ENCODE measurements around the gene NRG2. TPM values are rescaled to one million over a fixed set of nuclear protein-coding genes. Genes with fewer than 3 reads are reported as not detected.

The NRG2 gene
- total RNA-seq, 2 donors from 2014 or later: 6.6 to 11.1 TPM

- WGBS: 63% methylated on average over 3 of the region's 3 CpGs
- H3K27me3 ChIP-seq (replicated peaks; ENCODE audit: insufficient read depth): no peaks in the 10 kb centered on the region
- no peak for TF ChIP-seq POLR2A (IDR thresholded peaks at IDR 0.05)
- no peak for TF ChIP-seq CTCF (IDR thresholded peaks at IDR 0.05)
- TF ChIP-seq POLR2AphosphoS5 (IDR thresholded peaks at IDR 0.05): no peak
- no peak for DNase-seq (ENCODE audit: low spot score)
- no peak overlapping the region for H3K4me3 ChIP-seq
- no peaks in the 10 kb centered on the region for H3K9me3 ChIP-seq
- H3K4me1 ChIP-seq (replicated peaks): no peaks in the 10 kb centered on the region
- no peak overlapping the region for H3K27ac ChIP-seq
- no peaks in the 10 kb centered on the region for H3K36me3 ChIP-seq
- intact Hi-C loops (cut with DNase I): no loop called here
Observed at GRCh38 chr5:139831624-139832023, 211.5 kb downstream of the NRG2 start.

GRCh38 chr5:139829471-139829870, 213.6 kb downstream of the NRG2 start:
- no peaks in the 10 kb centered on the region for H3K4me1 ChIP-seq (replicated peaks)
- no peak for DNase-seq (ENCODE audit: low spot score)
- intact Hi-C loops (cut with DNase I): no loop called here
- H3K4me3 ChIP-seq: no peak overlapping the region
- H3K9me3 ChIP-seq: no peaks in the 10 kb centered on the region
- H3K27ac ChIP-seq: no peak overlapping the region
- H3K27me3 ChIP-seq (replicated peaks; ENCODE audit: insufficient read depth): no peaks in the 10 kb centered on the region
- WGBS: 87% methylated on average over 6 of the region's 6 CpGs
- TF ChIP-seq POLR2AphosphoS5 (IDR thresholded peaks at IDR 0.05) (no peak), CTCF (IDR thresholded peaks at IDR 0.05) (no peak), POLR2A (IDR thresholded peaks at IDR 0.05) (no peak)
- H3K36me3 ChIP-seq: no peaks in the 10 kb centered on the region

- WGBS: 70% methylated on average over 8 of the region's 8 CpGs
- Histone ChIP-seq H3K4me1 (replicated peaks) (no peaks in the 10 kb centered on the region), H3K27me3 (replicated peaks; ENCODE audit: insufficient read depth) (no peaks in the 10 kb centered on the region), H3K4me3 (no peak overlapping the region), H3K36me3 (no peaks in the 10 kb centered on the region), H3K27ac (no peak overlapping the region), H3K9me3 (no peaks in the 10 kb centered on the region)
- intact Hi-C loops (cut with DNase I): no loop called here
- no peak for DNase-seq (ENCODE audit: low spot score)
- TF ChIP-seq POLR2A (IDR thresholded peaks at IDR 0.05) (no peak), CTCF (IDR thresholded peaks at IDR 0.05) (no peak), POLR2AphosphoS5 (IDR thresholded peaks at IDR 0.05) (no peak)
Observed at GRCh38 chr5:139828207-139828895, 214.7 kb downstream of the NRG2 start.

GRCh38 chr5:139825690-139826089, 217.4 kb downstream of the NRG2 start:
- no peak for TF ChIP-seq POLR2A (IDR thresholded peaks at IDR 0.05)
- no peak for TF ChIP-seq POLR2AphosphoS5 (IDR thresholded peaks at IDR 0.05)
- TF ChIP-seq CTCF (IDR thresholded peaks at IDR 0.05): no peak
- no peak for DNase-seq (ENCODE audit: low spot score)
- no peak overlapping the region for H3K27ac ChIP-seq
- H3K4me3 ChIP-seq: no peak overlapping the region
- intact Hi-C loops (cut with DNase I): no loop called here
- no peaks in the 10 kb centered on the region for H3K4me1 ChIP-seq (replicated peaks)
- no peaks in the 10 kb centered on the region for H3K27me3 ChIP-seq (replicated peaks; ENCODE audit: insufficient read depth)
- H3K9me3 ChIP-seq: no peaks in the 10 kb centered on the region
- WGBS: 87% methylated on average over 7 of the region's 7 CpGs
- no peaks in the 10 kb centered on the region for H3K36me3 ChIP-seq

- Histone ChIP-seq H3K4me1 (replicated peaks) (no peaks in the 10 kb centered on the region), H3K4me3 (no peak overlapping the region), H3K36me3 (no peaks in the 10 kb centered on the region), H3K9me3 (no peaks in the 10 kb centered on the region), H3K27ac (no peak overlapping the region), H3K27me3 (replicated peaks; ENCODE audit: insufficient read depth) (no peaks in the 10 kb centered on the region)
- DNase-seq (ENCODE audit: low spot score): no peak
- intact Hi-C loops (cut with DNase I): no loop called here
- TF ChIP-seq POLR2A (IDR thresholded peaks at IDR 0.05): no peak
- TF ChIP-seq CTCF (IDR thresholded peaks at IDR 0.05): no peak
- no peak for TF ChIP-seq POLR2AphosphoS5 (IDR thresholded peaks at IDR 0.05)
- 67% methylated on average over 7 of the region's 7 CpGs for WGBS
Observed at GRCh38 chr5:139823757-139824355, 219.2 kb downstream of the NRG2 start.

All from prostate gland (tissue), 2 donors.